RWPE2 (cell line): ENCODE results near the gene CHST14.

Experiments
- ATAC-seq: fragments of 200-7000 bp; cut with Tn5 transposase; 3 replicates; pipeline ENCODE4 v1.9.1; 2021; ENCODE audit warnings: low read depth
- DNase-seq: peaks from one replicate; pipeline ENCODE4 v3.0.0-alpha.2; 2020; ENCODE audit warnings: low spot score
- H3K27ac ChIP-seq: fragments of 450-650 bp; 2 replicates; pipeline ENCODE4 v1.5.1; 2017; ENCODE audit warnings: mild to moderate bottlenecking; ENCODE audit not compliant: poor library complexity, severe bottlenecking
- H3K27me3 ChIP-seq: fragments of 250-450 bp; sonication (Bioruptor Pico); 2 replicates; pipeline ENCODE4 v1.5.1; 2021; ENCODE audit warnings: mild to moderate bottlenecking, moderate library complexity; ENCODE audit not compliant: insufficient read depth, poor library complexity, severe bottlenecking
- H3K36me3 ChIP-seq: fragments of 250-450 bp; sonication (Bioruptor Pico); 2 replicates; pipeline ENCODE4 v1.5.1; 2020; ENCODE audit warnings: low read depth, mild to moderate bottlenecking, moderate library complexity
- H3K4me1 ChIP-seq: fragments of 250-450 bp; sonication (Bioruptor Pico); 2 replicates; pipeline ENCODE4 v1.5.1; 2021; ENCODE audit warnings: mild to moderate bottlenecking, moderate library complexity; ENCODE audit not compliant: insufficient read depth, poor library complexity, severe bottlenecking
- H3K4me3 ChIP-seq: fragments of 250-450 bp; sonication (Bioruptor Pico); 2 replicates; pipeline ENCODE4 v1.5.1; 2021; ENCODE audit warnings: mild to moderate bottlenecking, moderate library complexity; ENCODE audit not compliant: severe bottlenecking
- H3K9me3 ChIP-seq: fragments of 250-450 bp; sonication (Bioruptor Pico); 2 replicates; pipeline ENCODE4 v1.5.1; 2021; ENCODE audit warnings: mild to moderate bottlenecking, moderate library complexity; ENCODE audit not compliant: severe bottlenecking
- CTCF ChIP-seq: fragments of 450-650 bp; IDR thresholded peaks from one replicate; pipeline ENCODE4 v1.5.1; 2017; ENCODE audit warnings: mild to moderate bottlenecking, moderate library complexity; ENCODE audit not compliant: poor library complexity, severe bottlenecking

Gene CHST14

GRCh38 chr15:40471105-40471807, 472 bp downstream of the CHST14 start:
- H3K27ac ChIP-seq: peak overlapping the region; percentile 64
- peak; percentile 20 for ATAC-seq
- peak overlapping the region; percentile 45 for H3K4me3 ChIP-seq
- H3K4me1 ChIP-seq: peaks cover 6% of the 10 kb centered on the region
- H3K36me3 ChIP-seq: no peaks in the 10 kb centered on the region
- H3K9me3 ChIP-seq: no peaks in the 10 kb centered on the region
- DNase-seq: no peak
- H3K27me3 ChIP-seq: no peaks in the 10 kb centered on the region
- TF ChIP-seq CTCF: peak; percentile 1

GRCh38 chr15:40471808-40472150, 995 bp downstream of the CHST14 start:
- H3K27ac ChIP-seq: peak overlapping the region; percentile 64
- peaks cover 6% of the 10 kb centered on the region for H3K4me1 ChIP-seq
- no peak for TF ChIP-seq CTCF
- ATAC-seq: peak; percentile 39
- DNase-seq: no peak
- peak overlapping the region; percentile 45 for H3K4me3 ChIP-seq
- no peaks in the 10 kb centered on the region for H3K36me3 ChIP-seq
- H3K27me3 ChIP-seq: no peaks in the 10 kb centered on the region
- H3K9me3 ChIP-seq: no peaks in the 10 kb centered on the region

DNA sequence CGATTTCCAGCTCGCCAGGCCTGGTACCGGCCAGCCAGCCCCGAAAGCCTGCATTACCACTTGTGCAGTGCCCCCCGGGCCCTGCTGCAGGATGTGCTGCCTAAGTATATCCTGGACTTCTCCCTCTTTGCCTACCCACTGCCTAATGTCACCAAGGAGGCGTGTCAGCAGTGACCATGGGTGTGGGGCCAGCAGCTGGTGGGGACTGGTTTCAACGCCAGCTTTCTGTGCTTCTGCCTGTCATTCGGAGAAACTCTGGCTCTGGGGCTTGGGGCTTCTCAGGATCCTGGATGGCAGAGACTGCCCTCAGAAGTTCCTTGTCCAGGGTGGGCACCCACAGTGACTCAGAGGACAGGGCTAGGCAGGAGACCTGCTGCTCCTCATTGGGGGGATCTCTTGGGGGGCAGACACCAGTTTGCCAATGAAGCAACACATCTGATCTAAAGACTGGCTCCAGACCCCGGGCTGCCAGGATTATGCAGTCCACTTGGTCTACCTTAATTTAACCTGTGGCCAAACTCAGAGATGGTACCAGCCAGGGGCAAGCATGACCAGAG, 1.5 kb downstream of the CHST14 start:
- no peaks in the 10 kb centered on the region for H3K27me3 ChIP-seq

DNA sequence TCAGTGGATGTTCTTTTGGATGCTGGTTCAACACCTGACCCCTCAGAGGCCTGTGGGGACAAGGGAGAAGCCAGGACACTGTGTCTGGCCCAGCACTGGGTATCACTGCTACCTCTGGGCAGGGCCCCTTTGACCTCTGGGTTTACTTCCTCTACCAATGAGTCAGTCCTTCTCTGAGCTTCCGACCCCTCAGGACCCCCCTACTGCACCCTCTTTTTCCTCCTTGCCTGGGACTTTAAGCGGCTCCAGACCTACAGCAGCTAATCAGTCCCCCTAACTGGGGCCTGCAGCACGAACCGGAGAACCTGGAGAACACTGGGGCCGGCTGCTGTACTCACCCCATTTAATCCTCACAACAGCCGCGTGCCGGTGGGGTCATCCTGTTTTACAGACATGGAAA, 3.8 kb downstream of the CHST14 start:
- TF ChIP-seq CTCF: no peak
- peaks cover 6% of the 10 kb centered on the region for H3K4me1 ChIP-seq
- no peaks in the 10 kb centered on the region for H3K27me3 ChIP-seq
- H3K27ac ChIP-seq: no peak overlapping the region
- DNase-seq: no peak
- H3K36me3 ChIP-seq: no peaks in the 10 kb centered on the region
- no peak overlapping the region for H3K4me3 ChIP-seq
- ATAC-seq: no peak
- no peaks in the 10 kb centered on the region for H3K9me3 ChIP-seq

More for the DNA sequence above, 1.5 kb downstream of the CHST14 start:
- Histone ChIP-seq H3K27ac (no peak overlapping the region), H3K9me3 (no peaks in the 10 kb centered on the region), H3K4me1 (peaks cover 6% of the 10 kb centered on the region), H3K36me3 (no peaks in the 10 kb centered on the region), H3K4me3 (peak overlapping the region; percentile 45)
- ATAC-seq (no peak), DNase-seq (no peak)
- no peak for TF ChIP-seq CTCF
